IMR-90 (cell line): Measurements from ENCODE around the gene EMC9. TPM values are rescaled to one million over a fixed set of nuclear protein-coding genes. Genes with fewer than 3 reads are reported as not detected.

Experiments used
- ATAC-seq: fragments of 200-7000 bp; cut with Tn5 transposase; 2 replicates; pipeline ENCODE4 v1.9.1; 2020; ENCODE audit warnings: low read depth, mild to moderate bottlenecking, moderate library complexity
- BruUV-seq: library from RNA; stranded (reverse); fragments of 400-500 nt; replicated peaks from 2 replicates; lab custom pipeline; 2021; lab: Mats Ljungman, UMichigan
- CTCF ChIA-PET: fragments of 300-600 bp; formaldehyde crosslinking; extraction: SDS; loops from one replicate; lab custom pipeline; 2021; ENCODE audit warnings: antibody characterized with exemption; lab: Yijun Ruan, JAX
- POLR2A ChIA-PET: fragments of 300-600 bp; sonication (Branson Sonifier 250); formaldehyde crosslinking; loops from one replicate; lab custom pipeline; 2022; ENCODE audit warnings: antibody characterized with exemption; ENCODE audit not compliant: unreplicated experiment; lab: Charles Lee
- DNase-seq: peaks from one replicate; pipeline ENCODE4 v3.0.0; 2013
- H2AFZ ChIP-seq: replicated peaks from 2 replicates; pipeline ENCODE3; 2013; ENCODE audit warnings: low read length, mild to moderate bottlenecking; ENCODE audit not compliant: poor library complexity
- H2AK5ac ChIP-seq: 2 replicates; pipeline ENCODE4 v1.6.1; 2013; ENCODE audit warnings: low read depth, low read length, inconsistent platforms
- H2AK9ac ChIP-seq: replicated peaks from 2 replicates; pipeline ENCODE3; 2013; ENCODE audit warnings: mild to moderate bottlenecking, low read depth, low read length, moderate library complexity; ENCODE audit not compliant: poor library complexity
- H2BK120ac ChIP-seq: 2 replicates; pipeline ENCODE4 v1.6.1; 2013; ENCODE audit warnings: low read depth, low read length, inconsistent platforms
- H2BK15ac ChIP-seq: 3 replicates; pipeline ENCODE4 v1.6.1; 2013; ENCODE audit warnings: low read depth, low read length, inconsistent platforms
- H2BK20ac ChIP-seq: 2 replicates; pipeline ENCODE4 v1.6.1; 2013; ENCODE audit warnings: low read depth, mild to moderate bottlenecking, inconsistent platforms, low read length, moderate library complexity
- H2BK5ac ChIP-seq: 2 replicates; pipeline ENCODE4 v1.6.1; 2013; ENCODE audit warnings: mild to moderate bottlenecking, low read depth, low read length, inconsistent platforms; ENCODE audit not compliant: poor library complexity, severe bottlenecking
- H3K14ac ChIP-seq: replicated peaks from 2 replicates; pipeline ENCODE4 v1.6.1; 2013; ENCODE audit warnings: low read depth, low read length, inconsistent platforms
- H3K18ac ChIP-seq: 2 replicates; pipeline ENCODE4 v1.6.1; 2013; ENCODE audit warnings: low read depth, low read length, control low read depth
- H3K23ac ChIP-seq: 2 replicates; pipeline ENCODE4 v1.6.1; 2013; ENCODE audit warnings: low read depth, low read length, inconsistent platforms
- H3K27ac ChIP-seq: 2 replicates; pipeline ENCODE4 v1.5.1; 2013; ENCODE audit warnings: mild to moderate bottlenecking, control low read depth, low read length; ENCODE audit not compliant: insufficient read depth
- H3K27me3 ChIP-seq: 2 replicates; pipeline ENCODE4 v1.6.1; 2013; ENCODE audit warnings: low read length; ENCODE audit not compliant: control insufficient read depth, insufficient read depth
- H3K36me3 ChIP-seq: 2 replicates; pipeline ENCODE4 v1.6.1; 2013; ENCODE audit warnings: low read length, mixed read lengths; ENCODE audit not compliant: control insufficient read depth, insufficient read depth
- H3K4ac ChIP-seq: 2 replicates; pipeline ENCODE4 v1.6.1; 2013; ENCODE audit warnings: low read depth, low read length, inconsistent platforms
- H3K4me1 ChIP-seq: 2 replicates; pipeline ENCODE4 v1.6.1; 2013; ENCODE audit warnings: low read length, mixed read lengths; ENCODE audit not compliant: control insufficient read depth, insufficient read depth
- H3K4me2 ChIP-seq: 2 replicates; pipeline ENCODE4 v1.6.1; 2013; ENCODE audit warnings: low read depth, mild to moderate bottlenecking, control low read depth, low read length, moderate library complexity
- H3K4me3 ChIP-seq: 2 replicates; pipeline ENCODE4 v1.5.1; 2013; ENCODE audit warnings: low read depth, mild to moderate bottlenecking, control low read depth, low read length, moderate library complexity; ENCODE audit not compliant: insufficient read depth
- H3K56ac ChIP-seq: 2 replicates; pipeline ENCODE4 v1.6.1; 2013; ENCODE audit warnings: low read length, inconsistent platforms; ENCODE audit not compliant: insufficient read depth; ENCODE audit errors: extremely low read depth
- H3K79me1 ChIP-seq, 2 experiments: 2 replicates each; pipeline ENCODE4 v1.6.1; 2013; ENCODE audit warnings: low read length in 2 of 2, inconsistent platforms in 1 of 2, low read depth in 1 of 2
- H3K9ac ChIP-seq: 2 replicates; pipeline ENCODE4 v1.6.1; 2013; ENCODE audit warnings: low read depth, low read length, control low read depth
- H3K9me1 ChIP-seq: 2 replicates; pipeline ENCODE4 v1.6.1; 2013; ENCODE audit warnings: low read length, inconsistent platforms; ENCODE audit not compliant: insufficient read depth
- H3K9me3 ChIP-seq: 2 replicates; pipeline ENCODE4 v1.6.1; 2013; ENCODE audit warnings: low read length; ENCODE audit not compliant: control insufficient read depth, insufficient read depth
- H4K20me1 ChIP-seq: 2 replicates; pipeline ENCODE4 v1.6.1; 2013; ENCODE audit warnings: low read length, inconsistent platforms; ENCODE audit not compliant: insufficient read depth
- H4K5ac ChIP-seq: 2 replicates; pipeline ENCODE4 v1.6.1; 2013; ENCODE audit warnings: mild to moderate bottlenecking, low read depth, low read length, control low read depth
- H4K8ac ChIP-seq, 2 experiments: 2 replicates each; pipeline ENCODE4 v1.6.1; 2013; ENCODE audit warnings: low read depth in 2 of 2, low read length in 2 of 2, control low read depth in 1 of 2, inconsistent platforms in 1 of 2
- H4K91ac ChIP-seq: 2 replicates; pipeline ENCODE4 v1.6.1; 2013; ENCODE audit warnings: low read depth, low read length, inconsistent platforms; ENCODE audit not compliant: insufficient read depth
- CHD1 ChIP-seq: IDR thresholded peaks from 2 replicates; pipeline ENCODE4 v1.6.1; 2012; ENCODE audit warnings: low read depth, low read length, improper control_type of control experiment
- ELK1 ChIP-seq: fragments of 150-350 bp; IDR thresholded peaks from 2 replicates; pipeline ENCODE4 v1.6.1; 2016; ENCODE audit warnings: low read depth, mild to moderate bottlenecking, low read length, moderate library complexity, borderline replicate concordance
- MXI1 ChIP-seq: IDR thresholded peaks from 2 replicates; pipeline ENCODE4 v1.6.1; 2012; ENCODE audit warnings: low read depth, mild to moderate bottlenecking, low read length, moderate library complexity, borderline replicate concordance
- NFE2L2 ChIP-seq: fragments of 150-350 bp; IDR thresholded peaks from 2 replicates; pipeline ENCODE4 v1.6.1; 2016; ENCODE audit warnings: low read depth, mild to moderate bottlenecking, low read length
- POLR2A ChIP-seq: IDR thresholded peaks from 2 replicates; pipeline ENCODE4 v1.6.1; 2012; ENCODE audit warnings: mild to moderate bottlenecking, low read depth, low read length
- RAD21 ChIP-seq: IDR thresholded peaks from 2 replicates; pipeline ENCODE4 v1.6.1; 2012; ENCODE audit warnings: low read length, improper control_type of control experiment
- RCOR1 ChIP-seq: IDR thresholded peaks from 2 replicates; pipeline ENCODE4 v1.6.1; 2012; ENCODE audit warnings: mild to moderate bottlenecking, low read length, improper control_type of control experiment; ENCODE audit not compliant: insufficient replicate concordance
- RFX5 ChIP-seq: IDR thresholded peaks from 2 replicates; pipeline ENCODE4 v1.8.0; 2012; ENCODE audit warnings: low read depth, mild to moderate bottlenecking, low read length, moderate library complexity
- USF2 ChIP-seq: fragments of 150-350 bp; IDR thresholded peaks from 2 replicates; pipeline ENCODE4 v1.6.1; 2017; ENCODE audit warnings: mild to moderate bottlenecking, antibody characterized with exemption, low read length, low read depth
- WGBS, 2 experiments: methylation state at CpG; one replicate each; pipeline versions ENCODE4 v1.1.5 to v1.1.7; 2013; ENCODE audit warnings: missing lambda C conversion rate in 2 of 2; ENCODE audit not compliant: insufficient read length in 1 of 2; ENCODE audit errors: extremely low coverage in 2 of 2; 5-methylcytosine and 5-hydroxymethylcytosine counted together
- dilution Hi-C: fragments of 300-500 bp; cut with HindIII; formaldehyde crosslinking; loops from one replicate; pipeline ENCODE4 v1.14.3; 2018; ENCODE audit warnings: low sequenced_read_pairs; ENCODE audit not compliant: unreplicated experiment
- in situ Hi-C: fragments of 300-500 bp; cut with MboI; formaldehyde crosslinking; loops from 3 replicates; pipeline ENCODE4 v1.14.3; 2019; ENCODE audit warnings: low sequenced_read_pairs, inconsistent platforms, mixed read lengths
- intact Hi-C: fragments of 100-400 bp; cut with micrococcal nuclease; formaldehyde crosslinking; loops from 2 replicates; pipeline ENCODE4 v1.10.0; 2022
- polyA plus RNA-seq, 3 experiments: library from polyadenylated mRNA; depleted of rRNA; stranded (reverse); fragments of >200 nt; gene quantifications; 2 replicates each; pipeline ENCODE4 v1.2.3, GENCODE V29; 2012; ENCODE audit warnings: low replicate concordance in 1 of 3
- total RNA-seq: library from RNA; depleted of rRNA; stranded (reverse); fragments of >200 nt; gene quantifications from 2 replicates; pipeline ENCODE4 v1.2.3, GENCODE V29; 2012

EMC9 gene
- total and polyA plus RNA-seq, 2 of the 4 experiments (the other 2 are of a cell fraction): 15.1 to 19.2 TPM

- TF ChIP-seq USF2: no peak
These were observed 18.5 kb upstream of the EMC9 start (continued) for GRCh38 chr14:24159777-24160498.

GRCh38 chr14:24157331-24157730, 15.9 kb upstream of the EMC9 start:
- H3K14ac ChIP-seq: no peak overlapping the region
- ATAC-seq (no peak), DNase-seq (no peak)
- peaks cover 55% of the 10 kb centered on the region for H3K36me3 ChIP-seq
- H2AK5ac ChIP-seq: no peak overlapping the region
- intact Hi-C loops (no loop called here), dilution Hi-C loops (no loop called here), in situ Hi-C loops (no loop called here)
- POLR2A ChIA-PET: no interaction called here
- H4K8ac ChIP-seq: no peak overlapping the region
- no peaks in the 10 kb centered on the region for H4K20me1 ChIP-seq
- H2BK5ac ChIP-seq: no peak overlapping the region
- no peak overlapping the region for H3K4me2 ChIP-seq
- peaks cover 7% of the 10 kb centered on the region for H3K4me1 ChIP-seq
- peaks cover 5% of the 10 kb centered on the region for H3K9me1 ChIP-seq
- no peak overlapping the region for H3K56ac ChIP-seq
- no peak overlapping the region for H3K18ac ChIP-seq
- WGBS, 2 experiments: 90% methylated on average over 7 of the region's 12 CpGs; no CpG with 5 or more reads in 1 of the 2 experiments
- no peak overlapping the region for H4K5ac ChIP-seq
- no peak overlapping the region for H3K4ac ChIP-seq
- H3K4me3 ChIP-seq: no peak overlapping the region
- no peaks in the 10 kb centered on the region for H3K27me3 ChIP-seq
- no TSS peak for BruUV-seq
- peak overlapping the region; percentile 24 for H2AK9ac ChIP-seq
- no peak overlapping the region for H4K91ac ChIP-seq
- H2BK120ac ChIP-seq: no peak overlapping the region
- no peak overlapping the region for H3K27ac ChIP-seq
- TF ChIP-seq RCOR1 (no peak), MXI1 (no peak), NFE2L2 (no peak), RFX5 (no peak), POLR2A (no peak), RAD21 (no peak), ELK1 (no peak), USF2 (no peak), CHD1 (no peak)
- no peak overlapping the region for H2BK20ac ChIP-seq
- H2AFZ ChIP-seq: no peak overlapping the region
- no peak overlapping the region for H3K9ac ChIP-seq
- CTCF ChIA-PET: interaction anchor here (0.6 kb wide), 1 partner anchor 1129 kb away, joined by 6 read pairs; no protein-coding TSS in a partner anchor
- H3K79me1 ChIP-seq: peaks cover 10 to 16% of the 10 kb centered on the region in 2 experiments
- H2BK15ac ChIP-seq: no peak overlapping the region
- no peaks in the 10 kb centered on the region for H3K9me3 ChIP-seq
- H3K23ac ChIP-seq: no peak overlapping the region
